Breast epithelium (tissue), 4 donors: ENCODE results near the gene CCL13. TPM values are rescaled to one million over a fixed set of nuclear protein-coding genes. Genes with fewer than 3 reads are reported as not detected.

Source experiments
- DNase-seq, 2 donors: peaks; one replicate each; pipeline ENCODE4 v3.0.0-alpha.2; 2019; ENCODE audit warnings: low spot score in 2 of 2
- H3K27ac ChIP-seq, 2 donors: fragments of 200-600 bp; sonication (generic) in 1 of 2; one replicate each; pipeline ENCODE4 v1.5.1; 2016 to 2019; ENCODE audit warnings: mild to moderate bottlenecking in 1 of 2
- H3K27me3 ChIP-seq, 2 donors: fragments of 200-600 bp; sonication (generic) in 1 of 2; one replicate each; pipeline versions ENCODE4 v1.5.1 to v1.6.0; 2017 to 2019; ENCODE audit warnings: control low read depth in 1 of 2, mild to moderate bottlenecking in 1 of 2
- H3K36me3 ChIP-seq: fragments of 200-600 bp; one replicate; pipeline ENCODE4 v1.5.1; 2019
- H3K4me1 ChIP-seq, 2 donors: fragments of 200-600 bp; sonication (generic); one replicate each; pipeline ENCODE4 v1.5.1; 2016 to 2019; ENCODE audit warnings: control low read depth in 1 of 2
- H3K4me3 ChIP-seq, 3 donors: fragments of 200-600 bp; sonication (generic); 1 replicate in 2 of 3; 2 replicates in 1 of 3; pipeline ENCODE4 v1.5.1; 2016 to 2019; ENCODE audit warnings: mild to moderate bottlenecking in 3 of 3, moderate library complexity in 2 of 3
- H3K9me3 ChIP-seq, 2 donors: fragments of 200-600 bp; sonication (generic) in 1 of 2; one replicate each; pipeline ENCODE4 v1.5.1; 2016 to 2019; ENCODE audit warnings: control low read depth in 1 of 2
- POLR2A ChIP-seq: fragments of 450-650 bp; IDR thresholded peaks from one replicate; pipeline ENCODE4 v1.6.1; 2016; ENCODE audit warnings: antibody characterized with exemption, mild to moderate bottlenecking, moderate library complexity
- POLR2AphosphoS5 ChIP-seq, 3 donors: sonication (generic); formaldehyde crosslinking; IDR thresholded peaks; one replicate each; pipeline ENCODE4 v1.6.1; 2017; ENCODE audit warnings: antibody characterized with exemption in 3 of 3
- intact Hi-C: fragments of 100-400 bp; cut with DNase I; formaldehyde crosslinking; loops from one replicate; pipeline ENCODE4 v1.15.1; 2023; ENCODE audit warnings: low total_unique reads
- total RNA-seq, 3 donors: library from RNA; depleted of rRNA; stranded (reverse); fragments of >200 nt; gene quantifications; one replicate each; pipeline ENCODE4 v1.1.0, GENCODE V29; 2016
- TF ChIP-seq, protein P1 (sequence below), 3 donors: fragments of 450-650 bp; IDR thresholded peaks; one replicate each; pipeline ENCODE4 v1.5.1; 2016 to 2017; ENCODE audit warnings: antibody characterized with exemption in 3 of 3, mild to moderate bottlenecking in 3 of 3, moderate library complexity in 3 of 3

CCL13 gene
- total RNA-seq, 3 donors from 2014 or later: 1.0 to 4.3 (median 2.0) TPM

DNA sequence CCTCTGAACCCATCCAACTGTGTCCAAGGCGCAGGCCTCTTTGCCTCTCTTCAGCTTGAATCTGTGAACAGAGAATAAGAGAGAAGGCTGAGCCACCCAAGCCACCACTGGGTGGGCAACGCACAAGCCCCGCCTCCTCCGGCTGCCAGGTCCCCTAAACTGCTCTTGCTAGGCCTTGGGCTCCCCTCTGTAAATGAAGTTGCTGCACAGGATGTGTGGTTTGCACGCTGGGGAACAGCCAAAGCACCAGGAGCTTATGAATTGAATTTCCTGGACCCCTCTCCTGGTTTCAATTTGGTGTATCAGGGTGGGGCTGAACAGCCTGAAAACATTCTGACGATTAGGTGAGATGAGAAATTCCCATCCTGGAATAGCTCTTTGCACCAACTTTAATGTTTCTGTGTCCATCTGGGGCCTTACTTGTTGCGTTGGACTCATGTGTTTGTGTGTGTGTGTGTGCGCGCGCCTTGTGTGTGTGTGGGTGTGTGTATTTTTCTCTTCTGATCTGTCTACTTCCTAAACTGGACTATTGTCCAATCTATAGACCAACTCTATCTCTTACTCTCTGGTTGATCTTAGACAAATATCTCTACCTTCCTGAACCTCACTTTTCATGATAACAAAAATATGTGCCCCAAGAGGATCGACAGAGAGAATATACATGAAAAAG lies 4.5 kb downstream of the CCL13 start:
- Histone ChIP-seq H3K9me3 (no peaks in the 10 kb centered on the region), H3K36me3 (no peaks in the 10 kb centered on the region), H3K27ac (no peak overlapping the region), H3K27me3 (no peaks in the 10 kb centered on the region), H3K4me1 (no peaks in the 10 kb centered on the region), H3K4me3 (no peak overlapping the region)
- intact Hi-C loops: loop anchor here (10.0 kb wide), 1 partner anchor 156 kb away; no protein-coding TSS in a partner anchor
- no peak for DNase-seq
- TF ChIP-seq POLR2A (no peak), POLR2AphosphoS5 (IDR thresholded peaks at IDR 0.05) (no peak)
- TF ChIP-seq, protein P1, sequence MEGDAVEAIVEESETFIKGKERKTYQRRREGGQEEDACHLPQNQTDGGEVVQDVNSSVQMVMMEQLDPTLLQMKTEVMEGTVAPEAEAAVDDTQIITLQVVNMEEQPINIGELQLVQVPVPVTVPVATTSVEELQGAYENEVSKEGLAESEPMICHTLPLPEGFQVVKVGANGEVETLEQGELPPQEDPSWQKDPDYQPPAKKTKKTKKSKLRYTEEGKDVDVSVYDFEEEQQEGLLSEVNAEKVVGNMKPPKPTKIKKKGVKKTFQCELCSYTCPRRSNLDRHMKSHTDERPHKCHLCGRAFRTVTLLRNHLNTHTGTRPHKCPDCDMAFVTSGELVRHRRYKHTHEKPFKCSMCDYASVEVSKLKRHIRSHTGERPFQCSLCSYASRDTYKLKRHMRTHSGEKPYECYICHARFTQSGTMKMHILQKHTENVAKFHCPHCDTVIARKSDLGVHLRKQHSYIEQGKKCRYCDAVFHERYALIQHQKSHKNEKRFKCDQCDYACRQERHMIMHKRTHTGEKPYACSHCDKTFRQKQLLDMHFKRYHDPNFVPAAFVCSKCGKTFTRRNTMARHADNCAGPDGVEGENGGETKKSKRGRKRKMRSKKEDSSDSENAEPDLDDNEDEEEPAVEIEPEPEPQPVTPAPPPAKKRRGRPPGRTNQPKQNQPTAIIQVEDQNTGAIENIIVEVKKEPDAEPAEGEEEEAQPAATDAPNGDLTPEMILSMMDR (IDR thresholded peaks at IDR 0.05): no peak

DNA sequence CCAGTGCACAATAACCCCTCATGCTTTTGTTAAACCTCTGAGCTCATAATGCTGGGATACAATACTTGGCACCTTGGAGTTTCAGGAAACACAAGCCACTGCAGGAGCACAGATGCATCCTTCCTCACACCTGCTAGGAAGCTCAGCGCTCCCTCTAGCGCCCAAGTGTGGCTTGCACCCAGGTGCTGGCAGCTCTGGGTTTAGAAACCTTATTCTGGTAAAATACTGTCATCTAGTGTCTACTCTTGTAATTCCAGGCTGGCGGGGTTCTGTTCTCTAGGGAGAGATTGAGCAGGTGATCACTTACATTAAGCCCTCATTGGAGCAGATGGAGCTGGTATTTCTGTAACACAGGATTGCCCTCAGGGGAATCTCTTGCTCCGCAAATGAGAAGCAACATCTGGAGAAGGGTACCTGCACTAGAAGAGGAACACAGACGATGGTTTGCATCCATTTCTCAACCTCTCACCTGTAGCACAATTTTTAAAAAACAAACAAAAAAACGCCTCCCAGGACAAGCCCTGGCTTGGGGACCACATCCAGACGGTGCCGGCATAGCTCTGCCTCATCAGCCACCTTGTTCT lies 5.3 kb downstream of the CCL13 start:
- DNase-seq: peak; percentile 85 to 90
- Histone ChIP-seq H3K4me1 (no peaks in the 10 kb centered on the region), H3K27ac (no peak overlapping the region), H3K27me3 (no peaks in the 10 kb centered on the region), H3K4me3 (no peak overlapping the region), H3K9me3 (no peaks in the 10 kb centered on the region), H3K36me3 (no peaks in the 10 kb centered on the region)
- TF ChIP-seq POLR2AphosphoS5 (IDR thresholded peaks at IDR 0.05): peak; percentile 58 to 73 (median 68)
- no peak for TF ChIP-seq POLR2A
- TF ChIP-seq, protein P1 (IDR thresholded peaks at IDR 0.05): peak; percentile 86 to 100 (median 99)
- intact Hi-C loops: loop anchor here (10.0 kb wide), 1 partner anchor 157 kb away; no protein-coding TSS in a partner anchor

DNA sequence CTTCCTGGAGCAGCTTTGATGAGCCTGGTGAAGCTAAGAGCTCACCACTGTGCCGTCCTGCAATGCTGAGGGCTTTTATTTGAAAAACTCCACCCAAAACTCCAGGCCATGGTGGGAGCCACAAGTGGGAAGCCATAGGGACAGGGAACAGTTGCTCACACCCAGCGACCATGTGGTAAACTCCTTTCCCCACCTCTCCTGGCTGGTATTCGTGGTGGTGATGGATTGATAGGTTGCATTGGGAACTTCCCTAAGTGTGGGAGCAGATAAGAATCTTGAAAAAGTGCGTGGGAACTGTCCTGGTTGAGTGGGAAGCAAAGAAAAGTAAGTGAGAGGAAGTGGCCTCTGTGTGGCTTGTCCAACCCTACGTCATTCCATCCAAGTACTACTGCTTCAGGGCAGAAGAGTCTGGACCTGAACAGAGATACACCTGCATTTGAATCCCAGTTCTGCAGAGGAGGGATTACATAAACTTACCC lies 6.9 kb downstream of the CCL13 start, which contains the start of gene CCL1:
Gene CCL1 (minus strand): TSS at position 51 of the 479 bp plus-strand sequence. CDS start 72 bp downstream, outside the sequence.
- no peak within 1 kb of the TSS for H3K27ac ChIP-seq
- TF ChIP-seq, protein P1 (IDR thresholded peaks at IDR 0.05): no peak
- H3K27me3 ChIP-seq: no peaks in the 10 kb centered on the region
- H3K4me1 ChIP-seq: no peaks in the 10 kb centered on the region
- H3K36me3 ChIP-seq: no peaks in the 10 kb centered on the region
- no peak for DNase-seq
- H3K4me3 ChIP-seq: no peak within 1 kb of the TSS
- H3K9me3 ChIP-seq: no peaks in the 10 kb centered on the region
- intact Hi-C loops: loop anchor here (10.0 kb wide), 1 partner anchor 158 kb away; no protein-coding TSS in a partner anchor

DNA sequence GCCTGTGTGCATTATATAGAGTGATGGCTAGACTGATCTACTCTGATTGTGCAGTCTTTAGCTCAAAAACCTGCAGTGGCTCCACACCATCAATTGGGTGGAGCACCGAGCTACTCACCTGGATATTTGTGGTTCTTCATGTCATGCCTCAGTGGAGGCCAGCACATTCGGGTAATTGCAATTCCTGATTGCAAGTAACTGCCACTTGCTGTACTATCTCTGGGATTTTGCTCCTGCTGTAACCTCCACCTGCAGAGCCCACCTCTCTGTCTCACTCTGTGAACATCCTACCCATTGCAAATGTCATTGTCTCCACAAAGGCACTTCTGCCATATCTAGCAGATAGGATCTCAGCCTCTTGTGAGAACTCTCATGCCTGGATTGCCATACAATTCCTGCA lies 8.5 kb downstream of the CCL13 start:
- H3K4me3 ChIP-seq: no peak overlapping the region
- no peak for TF ChIP-seq POLR2AphosphoS5 (IDR thresholded peaks at IDR 0.05)
- no peak for TF ChIP-seq POLR2A
- TF ChIP-seq, protein P1 (IDR thresholded peaks at IDR 0.05): no peak
- H3K9me3 ChIP-seq: no peaks in the 10 kb centered on the region
- no peaks in the 10 kb centered on the region for H3K27me3 ChIP-seq
- H3K27ac ChIP-seq: no peak overlapping the region
- no peaks in the 10 kb centered on the region for H3K4me1 ChIP-seq
- no peak for DNase-seq
- H3K36me3 ChIP-seq: no peaks in the 10 kb centered on the region
- intact Hi-C loops: loop anchor here (10.0 kb wide), 1 partner anchor 160 kb away; no protein-coding TSS in a partner anchor

DNA sequence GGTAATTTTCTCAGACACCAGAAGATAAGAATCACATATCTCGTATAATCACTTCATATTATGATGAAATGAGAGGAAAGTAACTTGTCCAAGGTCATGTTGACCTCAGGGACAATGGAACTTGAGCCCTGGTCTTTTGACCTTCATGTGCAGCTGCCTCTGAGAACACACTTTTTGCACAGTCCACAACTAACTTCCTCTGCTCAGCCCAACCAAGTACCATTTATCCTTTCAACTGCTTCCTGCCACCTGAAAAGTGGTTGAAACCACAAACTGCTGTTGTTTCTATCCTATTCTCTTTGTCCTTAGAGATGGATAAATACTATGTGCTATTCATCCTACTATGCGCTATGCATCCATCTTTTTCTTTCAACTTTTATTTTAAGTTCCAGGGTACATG lies 9.1 kb downstream of the CCL13 start:
- H3K4me1 ChIP-seq: no peaks in the 10 kb centered on the region
- intact Hi-C loops: loop anchor here (10.0 kb wide), 1 partner anchor 161 kb away; no protein-coding TSS in a partner anchor
- H3K27ac ChIP-seq: no peak overlapping the region
- TF ChIP-seq, protein P1 (IDR thresholded peaks at IDR 0.05): no peak
- TF ChIP-seq POLR2A (no peak), POLR2AphosphoS5 (IDR thresholded peaks at IDR 0.05) (no peak)
- DNase-seq: no peak
- H3K27me3 ChIP-seq: peaks cover 0 to 3% of the 10 kb centered on the region in 2 donors
- H3K36me3 ChIP-seq: no peaks in the 10 kb centered on the region
- no peaks in the 10 kb centered on the region for H3K9me3 ChIP-seq
- no peak overlapping the region for H3K4me3 ChIP-seq
